Measurements from ENCODE around the gene DCTPP1. TPM values are rescaled to one million over a fixed set of nuclear protein-coding genes. Genes with fewer than 3 reads are reported as not detected.

DCTPP1 gene
- total and polyA plus RNA-seq, 2 of the 13 experiments (the other 11 are each of a cell fraction or from before 2014, with no cell fraction given) = 54.8 to 74.4 TPM

GRCh38 chr16:30447512-30448226 is 17.8 kb upstream of the DCTPP1 start (continued):
- TF ChIP-seq AKNA (CRISPR knock-in tag; IDR thresholded peaks at IDR 0.05; ENCODE audit: borderline replicate concordance) (no peak), SMYD3 (CRISPR knock-in tag; IDR thresholded peaks at IDR 0.05) (no peak), YEATS2 (CRISPR knock-in tag; IDR thresholded peaks at IDR 0.05; ENCODE audit: borderline replicate concordance) (peak; percentile 22; the same call in 1 of the 2 replicates), NPAS2 (CRISPR knock-in tag; IDR thresholded peaks at IDR 0.05; ENCODE audit: borderline replicate concordance) (no peak), ZMYM2 (CRISPR knock-in tag; IDR thresholded peaks at IDR 0.05) (peak; percentile 98), HNF4A (CRISPR knock-in tag; IDR thresholded peaks at IDR 0.05) (peak; percentile 90), HHEX (CRISPR knock-in tag; IDR thresholded peaks at IDR 0.05) (no peak; the same call in 1 of the 2 replicates), ZNF570 (CRISPR knock-in tag; IDR thresholded peaks at IDR 0.05; ENCODE audit: borderline replicate concordance) (peak; percentile 69; the same call in 1 of the 2 replicates), PITX1 (CRISPR knock-in tag; IDR thresholded peaks at IDR 0.05) (peak; percentile 92), ZNF260 (CRISPR knock-in tag; IDR thresholded peaks at IDR 0.05; ENCODE audit: borderline replicate concordance, low read depth) (no peak), IRF9 (CRISPR knock-in tag; IDR thresholded peaks at IDR 0.05; ENCODE audit: borderline replicate concordance) (no peak), ZNF451 (CRISPR knock-in tag; IDR thresholded peaks at IDR 0.05) (no peak), FOXK2 (IDR thresholded peaks at IDR 0.05) (peak; percentile 72; the same call in 1 of the 2 replicates), GATA4 (IDR thresholded peaks at IDR 0.05; ENCODE audit: borderline replicate concordance, low read depth) (no peak; the same call in 1 of the 2 replicates), ATF2 (CRISPR knock-in tag; IDR thresholded peaks at IDR 0.05) (peak; percentile 61; the same call in 1 of the 2 replicates), ZNF710 (CRISPR knock-in tag; IDR thresholded peaks at IDR 0.05; ENCODE audit: borderline replicate concordance) (peak; percentile 98)

Data from HepG2 (cell line).